Activated gamma-delta T cell treated with anti-CD3 and anti-CD28 coated beads, Interleukin-2, amount 50 U/mL, for 16 hours (primary cell): ENCODE measurements around the gene NALCN.

Experiments
- DNase-seq: peaks from one replicate; pipeline ENCODE4 v3.0.0-alpha.2; 2020; ENCODE audit warnings: low read depth

NALCN gene

GRCh38 chr13:101416181-101417042 lies at the start of gene NALCN:
Gene NALCN, minus strand, starts transcription at chr13:101416508. Its CDS starts 17,382 bp downstream, at chr13:101399126.
- no peak for DNase-seq

GRCh38 chr13:101465877-101466276 lies 49.6 kb upstream of the NALCN start:
- no peak for DNase-seq

GRCh38 chr13:101457176-101457575 lies 40.9 kb upstream of the NALCN start:
- DNase-seq: no peak

- DNase-seq: no peak
These were observed 39.6 kb upstream of the NALCN start for GRCh38 chr13:101455863-101456262.

GRCh38 chr13:101454767-101455166 lies 38.5 kb upstream of the NALCN start:
- DNase-seq: no peak

- DNase-seq: no peak
These were observed 37.5 kb upstream of the NALCN start for GRCh38 chr13:101453784-101454201.

GRCh38 chr13:101452519-101453485 lies 36.5 kb upstream of the NALCN start, which contains the start of gene ITGBL1:
Gene ITGBL1, plus strand, starts transcription at chr13:101452675. Its CDS starts 159 bp downstream, at chr13:101452834.
- no peak for DNase-seq

- DNase-seq: no peak
These were observed 35.3 kb upstream of the NALCN start for GRCh38 chr13:101451641-101452040.

- DNase-seq: no peak
These were observed 34.4 kb upstream of the NALCN start for GRCh38 chr13:101450749-101451130.

- DNase-seq: no peak
These were observed 33.8 kb upstream of the NALCN start for GRCh38 chr13:101449790-101450748.

- no peak for DNase-seq
These were observed 31.5 kb upstream of the NALCN start for GRCh38 chr13:101447852-101448251.

GRCh38 chr13:101434486-101434885 lies 18.2 kb upstream of the NALCN start:
- DNase-seq: no peak

GRCh38 chr13:101433895-101434294 lies 17.6 kb upstream of the NALCN start:
- DNase-seq: no peak

- no peak for DNase-seq
These were observed 13.4 kb upstream of the NALCN start for GRCh38 chr13:101429733-101430132.

- DNase-seq: no peak
These were observed 9.3 kb upstream of the NALCN start for GRCh38 chr13:101425623-101426022.

GRCh38 chr13:101425156-101425471 lies 8.8 kb upstream of the NALCN start:
- no peak for DNase-seq

- no peak for DNase-seq
These were observed 8.3 kb upstream of the NALCN start for GRCh38 chr13:101424381-101425155.

GRCh38 chr13:101423872-101424271 lies 7.6 kb upstream of the NALCN start:
- no peak for DNase-seq

- DNase-seq: no peak
These were observed 1.2 kb upstream of the NALCN start for GRCh38 chr13:101417501-101417900.

GRCh38 chr13:101417043-101417406 lies 717 bp upstream of the NALCN start:
- no peak for DNase-seq
